HEK293 (cell line): ENCODE data around the gene BORCS6.
A peak's percentile ranks its signal among the peaks of the same experiment; 100 is the strongest.

Experiments used
- GLI4 ChIP-seq: fragments of 450-650 bp; formaldehyde crosslinking; IDR thresholded peaks from 2 replicates; pipeline ENCODE4 v1.5.1; 2016; ENCODE audit warnings: missing biosample characterization, missing genetic modification characterization
- GLIS2 ChIP-seq: fragments of 450-650 bp; formaldehyde crosslinking; IDR thresholded peaks from 2 replicates; pipeline ENCODE4 v1.5.1; 2016; ENCODE audit warnings: missing biosample characterization, missing genetic modification characterization
- KLF9 ChIP-seq: fragments of 450-650 bp; formaldehyde crosslinking; IDR thresholded peaks from 2 replicates; pipeline ENCODE4 v1.5.1; 2016; ENCODE audit warnings: missing biosample characterization, missing genetic modification characterization, low read depth
- SP7 ChIP-seq: fragments of 450-650 bp; formaldehyde crosslinking; IDR thresholded peaks from 2 replicates; pipeline ENCODE4 v1.5.1; 2016; ENCODE audit warnings: missing biosample characterization, missing genetic modification characterization
- WT1 ChIP-seq: fragments of 450-650 bp; formaldehyde crosslinking; IDR thresholded peaks from 2 replicates; pipeline ENCODE4 v1.5.1; 2016; ENCODE audit warnings: missing biosample characterization, missing genetic modification characterization
- YY1 ChIP-seq: fragments of 450-650 bp; formaldehyde crosslinking; IDR thresholded peaks from 2 replicates; pipeline ENCODE4 v1.5.1; 2018; ENCODE audit warnings: missing biosample characterization, missing genetic modification characterization
- ZBTB17 ChIP-seq: fragments of 450-650 bp; formaldehyde crosslinking; IDR thresholded peaks from 2 replicates; pipeline ENCODE4 v1.5.1; 2016; ENCODE audit warnings: missing biosample characterization, missing genetic modification characterization
- ZBTB48 ChIP-seq: fragments of 450-650 bp; formaldehyde crosslinking; IDR thresholded peaks from 2 replicates; pipeline ENCODE4 v1.5.1; 2016; ENCODE audit warnings: missing biosample characterization, missing genetic modification characterization
- ZFHX2 ChIP-seq: fragments of 450-650 bp; formaldehyde crosslinking; conservative IDR thresholded peaks from 2 replicates; pipeline ENCODE4 v1.5.1; 2016; ENCODE audit warnings: missing biosample characterization, missing genetic modification characterization
- ZFP3 ChIP-seq: fragments of 450-650 bp; formaldehyde crosslinking; IDR thresholded peaks from 2 replicates; pipeline ENCODE4 v1.5.1; 2016; ENCODE audit warnings: low read depth, missing biosample characterization, missing genetic modification characterization
- ZNF10 ChIP-seq: fragments of 450-650 bp; formaldehyde crosslinking; IDR thresholded peaks from 2 replicates; pipeline ENCODE4 v1.5.1; 2017; ENCODE audit warnings: missing biosample characterization, missing genetic modification characterization
- ZNF112 ChIP-seq: fragments of 450-650 bp; formaldehyde crosslinking; IDR thresholded peaks from 2 replicates; pipeline ENCODE4 v1.5.0; 2017; ENCODE audit warnings: missing biosample characterization, missing genetic modification characterization
- ZNF138 ChIP-seq: fragments of 450-650 bp; formaldehyde crosslinking; IDR thresholded peaks from 2 replicates; pipeline ENCODE4 v1.5.1; 2016; ENCODE audit warnings: missing biosample characterization, missing genetic modification characterization, borderline replicate concordance
- ZNF2 ChIP-seq: fragments of 450-650 bp; formaldehyde crosslinking; IDR thresholded peaks from 2 replicates; pipeline ENCODE4 v1.5.1; 2016; ENCODE audit warnings: missing biosample characterization, missing genetic modification characterization
- ZNF202 ChIP-seq: fragments of 450-650 bp; formaldehyde crosslinking; IDR thresholded peaks from 2 replicates; pipeline ENCODE4 v1.5.1; 2016; ENCODE audit warnings: missing biosample characterization, missing genetic modification characterization, borderline replicate concordance
- ZNF354C ChIP-seq: fragments of 450-650 bp; formaldehyde crosslinking; IDR thresholded peaks from 2 replicates; pipeline ENCODE4 v1.5.1; 2016; ENCODE audit warnings: missing biosample characterization, missing genetic modification characterization, low read depth, borderline replicate concordance
- ZNF514 ChIP-seq: fragments of 450-650 bp; formaldehyde crosslinking; IDR thresholded peaks from 2 replicates; pipeline ENCODE4 v1.5.1; 2016; ENCODE audit warnings: missing biosample characterization, missing genetic modification characterization
- ZNF561 ChIP-seq: fragments of 450-650 bp; IDR thresholded peaks from 2 replicates; pipeline ENCODE4 v1.5.1; 2018; ENCODE audit warnings: missing biosample characterization, missing genetic modification characterization, borderline replicate concordance
- ZNF596 ChIP-seq: fragments of 450-650 bp; IDR thresholded peaks from 2 replicates; pipeline ENCODE4 v1.5.0; 2018; ENCODE audit warnings: missing biosample characterization, mild to moderate bottlenecking, missing genetic modification characterization, moderate library complexity
- ZNF660 ChIP-seq: fragments of 450-650 bp; IDR thresholded peaks from 2 replicates; pipeline ENCODE4 v1.5.1; 2018; ENCODE audit warnings: missing biosample characterization, mild to moderate bottlenecking, missing genetic modification characterization
- TF ChIP-seq, protein P1 (sequence below): fragments of 450-650 bp; formaldehyde crosslinking; IDR thresholded peaks from 2 replicates; pipeline ENCODE4 v1.5.1; 2016; ENCODE audit warnings: missing biosample characterization, missing genetic modification characterization
- TF ChIP-seq, protein P2 (sequence below): fragments of 450-650 bp; formaldehyde crosslinking; IDR thresholded peaks from 2 replicates; pipeline ENCODE4 v1.5.1; 2016; ENCODE audit warnings: missing biosample characterization, missing genetic modification characterization
- TF ChIP-seq, protein P3 (sequence below): fragments of 450-650 bp; formaldehyde crosslinking; IDR thresholded peaks from 2 replicates; pipeline ENCODE4 v1.5.1; 2016; ENCODE audit warnings: missing biosample characterization, missing genetic modification characterization
- TF ChIP-seq, protein P4 (sequence below): fragments of 450-650 bp; formaldehyde crosslinking; IDR thresholded peaks from 2 replicates; pipeline ENCODE4 v1.5.1; 2016; ENCODE audit warnings: missing biosample characterization, missing genetic modification characterization, borderline replicate concordance
- TF ChIP-seq, protein P5 (sequence below): fragments of 450-650 bp; formaldehyde crosslinking; IDR thresholded peaks from 2 replicates; pipeline ENCODE4 v1.5.1; 2016; ENCODE audit warnings: missing biosample characterization, missing genetic modification characterization

Gene BORCS6

DNA sequence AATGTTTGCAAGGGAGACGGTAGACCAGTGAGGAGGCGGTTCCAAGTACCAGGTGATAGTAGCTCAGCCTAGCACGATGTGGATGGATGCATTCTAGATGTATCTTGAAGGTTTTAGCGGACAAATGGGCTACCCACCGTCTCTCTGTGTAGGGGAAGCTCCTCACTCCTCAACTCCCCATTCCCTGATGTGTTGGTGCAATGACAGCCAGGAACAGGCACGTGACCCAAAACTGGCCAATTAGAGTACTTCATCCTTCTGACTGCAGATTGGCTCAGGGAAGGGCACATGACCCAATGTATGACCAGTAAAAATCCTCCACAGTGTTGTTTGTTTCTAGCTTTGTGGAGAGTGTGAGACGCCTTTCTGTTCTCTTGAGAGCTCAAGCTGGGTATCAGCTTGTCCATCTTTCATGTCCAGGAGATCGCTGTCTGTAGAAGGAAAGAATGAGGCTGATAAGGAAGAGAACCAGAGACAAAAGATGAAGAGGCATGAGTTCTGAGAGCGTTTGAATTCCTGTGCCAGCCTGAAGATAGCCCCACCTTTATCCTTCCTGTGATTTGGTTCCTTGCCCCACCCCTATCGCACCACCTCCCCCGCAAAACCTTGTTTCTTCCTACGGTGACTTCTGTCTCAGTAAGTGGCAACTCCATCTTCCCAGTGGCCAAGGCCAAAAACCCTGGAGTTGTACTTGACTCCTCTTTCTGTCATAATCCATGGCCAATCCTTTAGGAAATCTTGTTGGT is 2.3 kb upstream of the BORCS6 start (continued):
- TF ChIP-seq, protein P1, sequence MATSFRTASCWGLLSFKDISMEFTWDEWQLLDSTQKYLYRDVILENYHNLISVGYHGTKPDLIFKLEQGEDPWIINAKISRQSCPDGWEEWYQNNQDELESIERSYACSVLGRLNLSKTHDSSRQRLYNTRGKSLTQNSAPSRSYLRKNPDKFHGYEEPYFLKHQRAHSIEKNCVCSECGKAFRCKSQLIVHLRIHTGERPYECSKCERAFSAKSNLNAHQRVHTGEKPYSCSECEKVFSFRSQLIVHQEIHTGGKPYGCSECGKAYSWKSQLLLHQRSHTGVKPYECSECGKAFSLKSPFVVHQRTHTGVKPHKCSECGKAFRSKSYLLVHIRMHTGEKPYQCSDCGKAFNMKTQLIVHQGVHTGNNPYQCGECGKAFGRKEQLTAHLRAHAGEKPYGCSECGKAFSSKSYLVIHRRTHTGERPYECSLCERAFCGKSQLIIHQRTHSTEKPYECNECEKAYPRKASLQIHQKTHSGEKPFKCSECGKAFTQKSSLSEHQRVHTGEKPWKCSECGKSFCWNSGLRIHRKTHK: no peak
- TF ChIP-seq ZNF596: no peak
- 0 out of 2 replicates have a peak, but pooled peaks have one; percentile 42 for TF ChIP-seq ZNF660 (tag by site-specific recombination)
- TF ChIP-seq ZNF514 (tag by site-specific recombination): no peak
- TF ChIP-seq ZNF561: peak; percentile 90; the same call in 1 of the 2 replicates
- TF ChIP-seq ZNF138: no peak
- TF ChIP-seq, protein P2, sequence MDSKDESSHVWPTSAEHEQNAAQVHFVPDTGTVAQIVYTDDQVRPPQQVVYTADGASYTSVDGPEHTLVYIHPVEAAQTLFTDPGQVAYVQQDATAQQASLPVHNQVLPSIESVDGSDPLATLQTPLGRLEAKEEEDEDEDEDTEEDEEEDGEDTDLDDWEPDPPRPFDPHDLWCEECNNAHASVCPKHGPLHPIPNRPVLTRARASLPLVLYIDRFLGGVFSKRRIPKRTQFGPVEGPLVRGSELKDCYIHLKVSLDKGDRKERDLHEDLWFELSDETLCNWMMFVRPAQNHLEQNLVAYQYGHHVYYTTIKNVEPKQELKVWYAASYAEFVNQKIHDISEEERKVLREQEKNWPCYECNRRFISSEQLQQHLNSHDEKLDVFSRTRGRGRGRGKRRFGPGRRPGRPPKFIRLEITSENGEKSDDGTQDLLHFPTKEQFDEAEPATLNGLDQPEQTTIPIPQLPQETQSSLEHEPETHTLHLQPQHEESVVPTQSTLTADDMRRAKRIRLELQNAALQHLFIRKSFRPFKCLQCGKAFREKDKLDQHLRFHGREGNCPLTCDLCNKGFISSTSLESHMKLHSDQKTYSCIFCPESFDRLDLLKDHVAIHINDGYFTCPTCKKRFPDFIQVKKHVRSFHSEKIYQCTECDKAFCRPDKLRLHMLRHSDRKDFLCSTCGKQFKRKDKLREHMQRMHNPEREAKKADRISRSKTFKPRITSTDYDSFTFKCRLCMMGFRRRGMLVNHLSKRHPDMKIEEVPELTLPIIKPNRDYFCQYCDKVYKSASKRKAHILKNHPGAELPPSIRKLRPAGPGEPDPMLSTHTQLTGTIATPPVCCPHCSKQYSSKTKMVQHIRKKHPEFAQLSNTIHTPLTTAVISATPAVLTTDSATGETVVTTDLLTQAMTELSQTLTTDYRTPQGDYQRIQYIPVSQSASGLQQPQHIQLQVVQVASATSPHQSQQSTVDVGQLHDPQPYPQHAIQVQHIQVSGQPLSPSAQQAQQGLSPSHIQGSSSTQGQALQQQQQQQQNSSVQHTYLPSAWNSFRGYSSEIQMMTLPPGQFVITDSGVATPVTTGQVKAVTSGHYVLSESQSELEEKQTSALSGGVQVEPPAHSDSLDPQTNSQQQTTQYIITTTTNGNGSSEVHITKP (tag by site-specific recombination): peak; percentile 66
- no peak for TF ChIP-seq ZNF202 (tag by site-specific recombination)
- peak; percentile 61; the same call in 1 of the 2 replicates for TF ChIP-seq ZNF10 (tag by site-specific recombination)
- TF ChIP-seq, protein P3, sequence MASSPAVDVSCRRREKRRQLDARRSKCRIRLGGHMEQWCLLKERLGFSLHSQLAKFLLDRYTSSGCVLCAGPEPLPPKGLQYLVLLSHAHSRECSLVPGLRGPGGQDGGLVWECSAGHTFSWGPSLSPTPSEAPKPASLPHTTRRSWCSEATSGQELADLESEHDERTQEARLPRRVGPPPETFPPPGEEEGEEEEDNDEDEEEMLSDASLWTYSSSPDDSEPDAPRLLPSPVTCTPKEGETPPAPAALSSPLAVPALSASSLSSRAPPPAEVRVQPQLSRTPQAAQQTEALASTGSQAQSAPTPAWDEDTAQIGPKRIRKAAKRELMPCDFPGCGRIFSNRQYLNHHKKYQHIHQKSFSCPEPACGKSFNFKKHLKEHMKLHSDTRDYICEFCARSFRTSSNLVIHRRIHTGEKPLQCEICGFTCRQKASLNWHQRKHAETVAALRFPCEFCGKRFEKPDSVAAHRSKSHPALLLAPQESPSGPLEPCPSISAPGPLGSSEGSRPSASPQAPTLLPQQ: 0 out of 2 replicates have a peak, but pooled peaks have one; percentile 26
- 0 out of 2 replicates have a peak, but pooled peaks have one; percentile 13 for TF ChIP-seq GLIS2 (tag by site-specific recombination)
- TF ChIP-seq YY1 (tag by site-specific recombination): no peak
- TF ChIP-seq, protein P4, sequence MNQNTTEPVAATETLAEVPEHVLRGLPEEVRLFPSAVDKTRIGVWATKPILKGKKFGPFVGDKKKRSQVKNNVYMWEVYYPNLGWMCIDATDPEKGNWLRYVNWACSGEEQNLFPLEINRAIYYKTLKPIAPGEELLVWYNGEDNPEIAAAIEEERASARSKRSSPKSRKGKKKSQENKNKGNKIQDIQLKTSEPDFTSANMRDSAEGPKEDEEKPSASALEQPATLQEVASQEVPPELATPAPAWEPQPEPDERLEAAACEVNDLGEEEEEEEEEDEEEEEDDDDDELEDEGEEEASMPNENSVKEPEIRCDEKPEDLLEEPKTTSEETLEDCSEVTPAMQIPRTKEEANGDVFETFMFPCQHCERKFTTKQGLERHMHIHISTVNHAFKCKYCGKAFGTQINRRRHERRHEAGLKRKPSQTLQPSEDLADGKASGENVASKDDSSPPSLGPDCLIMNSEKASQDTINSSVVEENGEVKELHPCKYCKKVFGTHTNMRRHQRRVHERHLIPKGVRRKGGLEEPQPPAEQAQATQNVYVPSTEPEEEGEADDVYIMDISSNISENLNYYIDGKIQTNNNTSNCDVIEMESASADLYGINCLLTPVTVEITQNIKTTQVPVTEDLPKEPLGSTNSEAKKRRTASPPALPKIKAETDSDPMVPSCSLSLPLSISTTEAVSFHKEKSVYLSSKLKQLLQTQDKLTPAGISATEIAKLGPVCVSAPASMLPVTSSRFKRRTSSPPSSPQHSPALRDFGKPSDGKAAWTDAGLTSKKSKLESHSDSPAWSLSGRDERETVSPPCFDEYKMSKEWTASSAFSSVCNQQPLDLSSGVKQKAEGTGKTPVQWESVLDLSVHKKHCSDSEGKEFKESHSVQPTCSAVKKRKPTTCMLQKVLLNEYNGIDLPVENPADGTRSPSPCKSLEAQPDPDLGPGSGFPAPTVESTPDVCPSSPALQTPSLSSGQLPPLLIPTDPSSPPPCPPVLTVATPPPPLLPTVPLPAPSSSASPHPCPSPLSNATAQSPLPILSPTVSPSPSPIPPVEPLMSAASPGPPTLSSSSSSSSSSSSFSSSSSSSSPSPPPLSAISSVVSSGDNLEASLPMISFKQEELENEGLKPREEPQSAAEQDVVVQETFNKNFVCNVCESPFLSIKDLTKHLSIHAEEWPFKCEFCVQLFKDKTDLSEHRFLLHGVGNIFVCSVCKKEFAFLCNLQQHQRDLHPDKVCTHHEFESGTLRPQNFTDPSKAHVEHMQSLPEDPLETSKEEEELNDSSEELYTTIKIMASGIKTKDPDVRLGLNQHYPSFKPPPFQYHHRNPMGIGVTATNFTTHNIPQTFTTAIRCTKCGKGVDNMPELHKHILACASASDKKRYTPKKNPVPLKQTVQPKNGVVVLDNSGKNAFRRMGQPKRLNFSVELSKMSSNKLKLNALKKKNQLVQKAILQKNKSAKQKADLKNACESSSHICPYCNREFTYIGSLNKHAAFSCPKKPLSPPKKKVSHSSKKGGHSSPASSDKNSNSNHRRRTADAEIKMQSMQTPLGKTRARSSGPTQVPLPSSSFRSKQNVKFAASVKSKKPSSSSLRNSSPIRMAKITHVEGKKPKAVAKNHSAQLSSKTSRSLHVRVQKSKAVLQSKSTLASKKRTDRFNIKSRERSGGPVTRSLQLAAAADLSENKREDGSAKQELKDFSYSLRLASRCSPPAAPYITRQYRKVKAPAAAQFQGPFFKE: no peak
- no peak for TF ChIP-seq GLI4 (tag by site-specific recombination)
- no peak for TF ChIP-seq ZFP3
- TF ChIP-seq, protein P5, sequence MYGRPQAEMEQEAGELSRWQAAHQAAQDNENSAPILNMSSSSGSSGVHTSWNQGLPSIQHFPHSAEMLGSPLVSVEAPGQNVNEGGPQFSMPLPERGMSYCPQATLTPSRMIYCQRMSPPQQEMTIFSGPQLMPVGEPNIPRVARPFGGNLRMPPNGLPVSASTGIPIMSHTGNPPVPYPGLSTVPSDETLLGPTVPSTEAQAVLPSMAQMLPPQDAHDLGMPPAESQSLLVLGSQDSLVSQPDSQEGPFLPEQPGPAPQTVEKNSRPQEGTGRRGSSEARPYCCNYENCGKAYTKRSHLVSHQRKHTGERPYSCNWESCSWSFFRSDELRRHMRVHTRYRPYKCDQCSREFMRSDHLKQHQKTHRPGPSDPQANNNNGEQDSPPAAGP (tag by site-specific recombination): 0 out of 2 replicates have a peak, but pooled peaks have one; percentile 28
- 0 out of 2 replicates have a peak, but pooled peaks have one; percentile 39 for TF ChIP-seq ZNF2 (tag by site-specific recombination)
- peak; percentile 47; the same call in 1 of the 2 replicates for TF ChIP-seq KLF9 (tag by site-specific recombination)
- peak; percentile 82 for TF ChIP-seq ZBTB17
- no peak for TF ChIP-seq ZNF354C (tag by site-specific recombination)
- peak; percentile 96 for TF ChIP-seq ZBTB48 (tag by site-specific recombination)
- TF ChIP-seq SP7 (tag by site-specific recombination): peak; percentile 53; the same call in 1 of the 2 replicates
- TF ChIP-seq ZNF112 (tag by site-specific recombination): no peak
- peak; percentile 83 for TF ChIP-seq ZFHX2
- peak; percentile 39; the same call in 1 of the 2 replicates for TF ChIP-seq WT1 (tag by site-specific recombination)
